AG04449 (cell line): Measurements from ENCODE around the gene TTYH1.

ENCODE experiments used
- CTCF ChIA-PET: fragments of 350-600 bp; formaldehyde crosslinking; extraction: SDS; loops from one replicate; lab custom pipeline; 2021; ENCODE audit warnings: antibody characterized with exemption; lab: Yijun Ruan, JAX
- POLR2A ChIA-PET: fragments of 400-600, 350-600 bp; formaldehyde crosslinking; extraction: SDS; loops from one replicate; lab custom pipeline; 2020; ENCODE audit warnings: antibody characterized with exemption, inconsistent platforms; lab: Yijun Ruan, JAX
- DNase-seq: peaks from one replicate; pipeline ENCODE4 v3.0.0-alpha.2; 2010; ENCODE audit warnings: low read depth, low spot score
- H3K4me3 ChIP-seq: 2 replicates; pipeline ENCODE4 v1.5.1; 2011; ENCODE audit warnings: low read depth, mild to moderate bottlenecking, control low read depth, low read length
- TF ChIP-seq, protein P1 (sequence below): IDR thresholded peaks from one replicate; pipeline ENCODE4 v1.5.1; 2011; ENCODE audit warnings: mild to moderate bottlenecking, moderate library complexity, low read length, control low read depth, inconsistent platforms; ENCODE audit not compliant: insufficient read depth; ENCODE audit errors: missing control alignments

Gene TTYH1

DNA sequence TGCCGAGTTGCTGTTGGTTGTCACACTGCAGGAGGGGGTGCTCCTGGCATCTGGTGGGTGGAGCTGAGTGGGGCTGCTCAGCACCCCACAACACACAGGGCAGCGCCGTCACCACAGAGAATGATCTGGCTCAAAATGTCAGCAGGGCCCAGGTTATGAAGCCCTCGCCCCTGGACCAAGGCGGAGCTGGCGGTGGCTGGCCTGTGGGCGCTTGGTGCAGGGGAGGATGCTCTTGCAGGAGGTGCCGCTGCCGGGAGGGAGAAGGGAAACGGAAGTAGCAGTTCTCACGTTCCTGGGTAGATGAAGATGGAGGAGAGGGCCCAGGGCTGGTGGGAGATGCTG lies 19.6 kb downstream of the TTYH1 start:
- TF ChIP-seq, protein P1, sequence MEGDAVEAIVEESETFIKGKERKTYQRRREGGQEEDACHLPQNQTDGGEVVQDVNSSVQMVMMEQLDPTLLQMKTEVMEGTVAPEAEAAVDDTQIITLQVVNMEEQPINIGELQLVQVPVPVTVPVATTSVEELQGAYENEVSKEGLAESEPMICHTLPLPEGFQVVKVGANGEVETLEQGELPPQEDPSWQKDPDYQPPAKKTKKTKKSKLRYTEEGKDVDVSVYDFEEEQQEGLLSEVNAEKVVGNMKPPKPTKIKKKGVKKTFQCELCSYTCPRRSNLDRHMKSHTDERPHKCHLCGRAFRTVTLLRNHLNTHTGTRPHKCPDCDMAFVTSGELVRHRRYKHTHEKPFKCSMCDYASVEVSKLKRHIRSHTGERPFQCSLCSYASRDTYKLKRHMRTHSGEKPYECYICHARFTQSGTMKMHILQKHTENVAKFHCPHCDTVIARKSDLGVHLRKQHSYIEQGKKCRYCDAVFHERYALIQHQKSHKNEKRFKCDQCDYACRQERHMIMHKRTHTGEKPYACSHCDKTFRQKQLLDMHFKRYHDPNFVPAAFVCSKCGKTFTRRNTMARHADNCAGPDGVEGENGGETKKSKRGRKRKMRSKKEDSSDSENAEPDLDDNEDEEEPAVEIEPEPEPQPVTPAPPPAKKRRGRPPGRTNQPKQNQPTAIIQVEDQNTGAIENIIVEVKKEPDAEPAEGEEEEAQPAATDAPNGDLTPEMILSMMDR: no peak
- no peak overlapping the region for H3K4me3 ChIP-seq
- CTCF ChIA-PET: no interaction called here
- DNase-seq: no peak
- POLR2A ChIA-PET: no interaction called here

DNA sequence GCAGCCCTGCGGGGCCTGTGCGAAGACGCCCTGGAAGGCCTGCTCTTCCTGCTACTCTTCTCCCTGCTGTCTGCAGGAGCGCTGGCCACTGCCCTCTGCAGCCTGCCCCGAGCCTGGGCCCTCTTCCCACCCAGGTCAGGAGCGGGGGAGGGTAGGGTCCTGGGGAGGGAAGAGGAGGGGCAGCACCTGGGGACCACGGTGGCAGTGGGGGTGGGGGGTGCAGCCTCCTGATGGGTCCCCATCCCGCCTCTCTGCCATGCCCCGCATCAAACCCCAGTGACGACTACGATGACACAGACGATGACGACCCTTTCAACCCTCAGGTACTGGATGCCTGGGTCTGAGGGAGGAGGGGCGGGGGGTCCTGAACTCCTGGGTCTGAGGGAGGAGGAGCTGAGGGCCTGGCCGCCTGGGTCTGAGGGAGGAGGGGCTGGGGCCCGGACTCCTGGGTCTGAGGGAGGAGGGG lies 20.3 kb downstream of the TTYH1 start:
- TF ChIP-seq, protein P1: no peak
- no peak for DNase-seq
- ChIA-PET CTCF (no interaction called here), POLR2A (interaction anchor here (1.1 kb wide), 1 partner anchor 13 kb away, joined by 4 read pairs; the partner anchor contains the start of gene LENG8)
- H3K4me3 ChIP-seq: no peak overlapping the region

DNA sequence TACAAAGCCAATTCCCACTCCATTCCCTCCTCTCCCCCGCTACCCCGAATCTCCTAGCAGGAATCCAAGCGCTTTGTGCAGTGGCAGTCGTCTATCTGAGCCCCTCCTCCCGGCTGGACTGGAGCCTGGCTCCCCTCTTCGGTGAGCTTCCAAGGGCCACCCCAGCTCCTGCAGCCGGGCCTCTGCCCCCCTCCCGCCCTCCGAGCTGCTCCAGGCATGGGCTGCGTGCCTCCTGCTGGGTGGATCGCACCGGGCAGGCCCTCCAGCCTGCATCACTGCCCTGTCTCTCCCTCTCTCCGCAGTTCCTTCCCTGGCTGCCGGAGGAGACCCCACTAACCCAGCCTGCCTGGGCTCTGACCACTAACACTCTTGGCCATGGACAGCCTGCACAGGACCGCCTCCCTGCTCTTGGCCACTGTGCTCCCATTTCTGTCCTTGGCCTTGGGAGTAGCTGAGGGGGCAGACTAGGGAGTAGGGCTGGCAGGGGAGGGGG lies 20.8 kb downstream of the TTYH1 start:
- H3K4me3 ChIP-seq: no peak overlapping the region
- POLR2A ChIA-PET: interaction anchor here (1.1 kb wide), 1 partner anchor 13 kb away, joined by 4 read pairs; the partner anchor contains the start of gene LENG8
- CTCF ChIA-PET: no interaction called here
- TF ChIP-seq, protein P1: no peak
- no peak for DNase-seq

DNA sequence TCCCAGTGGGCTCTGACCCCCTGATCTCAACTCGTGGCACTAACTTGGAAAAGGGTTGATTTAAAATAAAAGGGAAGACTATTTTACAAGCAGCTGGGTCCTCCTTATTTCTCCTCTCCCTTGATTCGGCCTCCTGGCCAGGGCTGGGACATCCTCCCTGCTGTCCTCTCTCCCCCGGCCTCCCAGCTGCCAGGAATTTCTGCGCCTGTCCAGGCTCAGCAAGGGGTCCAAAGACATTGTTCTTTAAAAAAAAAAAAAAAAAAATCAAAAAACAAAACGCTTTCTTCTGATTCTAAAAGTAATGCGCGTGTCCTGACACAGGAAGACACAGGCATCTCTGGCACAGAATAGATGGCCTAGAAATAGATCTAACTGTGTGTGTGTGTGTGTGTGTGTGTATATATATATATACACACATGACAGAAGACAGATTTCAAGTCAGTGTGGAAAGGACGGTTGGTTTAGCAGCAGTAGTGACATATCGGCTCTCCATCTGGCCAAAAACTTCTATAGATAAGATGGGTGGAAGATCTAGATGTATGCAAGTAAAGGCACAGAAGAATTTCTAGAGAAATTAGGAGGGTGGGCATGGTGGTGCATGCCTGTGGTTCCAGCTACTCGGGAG lies 21.5 kb downstream of the TTYH1 start:
- no peak overlapping the region for H3K4me3 ChIP-seq
- DNase-seq: no peak
- TF ChIP-seq, protein P1: no peak
- CTCF ChIA-PET: no interaction called here
- POLR2A ChIA-PET: interaction anchor here (1.1 kb wide), 1 partner anchor 12 kb away, joined by 4 read pairs; the partner anchor contains the start of gene LENG8

- no peak for DNase-seq
- ChIA-PET CTCF (interaction anchor here (0.8 to 3.4 kb wide), 6 partner anchors 9 to 34 kb away, joined by 3 to 23 read pairs (median 4); partner anchors contain the start of genes CDC42EP5 and LENG8), POLR2A (interaction anchor here (0.6 to 2.3 kb wide), 2 partner anchors 9 to 11 kb away, joined by 3 to 16 read pairs; partner anchors contain the start of gene LENG8)
- TF ChIP-seq, protein P1: peak; percentile 67
- no peak overlapping the region for H3K4me3 ChIP-seq
These were observed 24.0 kb downstream of the TTYH1 start for GRCh38 chr19:54439174-54439851.

DNA sequence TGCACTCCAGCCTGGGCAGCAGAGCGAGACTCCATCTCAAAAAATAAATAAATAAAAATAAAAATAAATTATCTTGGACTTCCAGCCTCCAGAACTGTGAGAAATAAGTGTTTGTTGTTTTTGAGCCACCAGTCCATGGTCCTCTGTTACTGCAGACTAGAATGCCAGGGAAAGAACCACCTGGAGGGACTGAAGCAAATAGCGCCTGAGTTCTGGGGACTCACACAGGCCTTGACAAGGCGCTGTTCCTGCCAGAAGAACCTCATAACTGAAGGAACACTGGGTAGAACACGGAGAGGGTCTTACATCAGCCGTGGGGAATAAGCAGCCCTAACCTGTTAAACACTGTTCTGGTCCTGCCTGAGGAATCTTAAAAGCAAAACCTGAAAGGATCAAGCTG lies 25.4 kb downstream of the TTYH1 start:
- CTCF ChIA-PET: interaction anchor here (3.4 kb wide), 1 partner anchor 8 kb away, joined by 23 read pairs; the partner anchor contains the start of gene LENG8
- no peak for DNase-seq
- POLR2A ChIA-PET: no interaction called here
- H3K4me3 ChIP-seq: no peak overlapping the region
- TF ChIP-seq, protein P1: no peak
